ENCODE measurements around the gene GRID2IP. TPM values are rescaled to one million over a fixed set of nuclear protein-coding genes. Genes with fewer than 3 reads are reported as not detected.

Gene GRID2IP
- total and polyA plus RNA-seq, 2 of the 13 experiments (the other 11 are each of a cell fraction or from before 2014, with no cell fraction given): 0.03 TPM; not detected in 1

GRCh38 chr7:6589829-6590644 is 38.8 kb upstream of the GRID2IP start, which contains the start of gene INTS15 (continued):
- TF ChIP-seq, protein P1, sequence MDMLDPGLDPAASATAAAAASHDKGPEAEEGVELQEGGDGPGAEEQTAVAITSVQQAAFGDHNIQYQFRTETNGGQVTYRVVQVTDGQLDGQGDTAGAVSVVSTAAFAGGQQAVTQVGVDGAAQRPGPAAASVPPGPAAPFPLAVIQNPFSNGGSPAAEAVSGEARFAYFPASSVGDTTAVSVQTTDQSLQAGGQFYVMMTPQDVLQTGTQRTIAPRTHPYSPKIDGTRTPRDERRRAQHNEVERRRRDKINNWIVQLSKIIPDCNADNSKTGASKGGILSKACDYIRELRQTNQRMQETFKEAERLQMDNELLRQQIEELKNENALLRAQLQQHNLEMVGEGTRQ (IDR thresholded peaks at IDR 0.05; ENCODE audit: low read depth, low read length): no peak
- TF ChIP-seq, protein P1 (CRISPR knock-in tag; IDR thresholded peaks at IDR 0.05; ENCODE audit: borderline replicate concordance): no peak
- no peak for TF ChIP-seq MTERF4 (CRISPR knock-in tag; IDR thresholded peaks at IDR 0.05)
- TF ChIP-seq, protein P2, sequence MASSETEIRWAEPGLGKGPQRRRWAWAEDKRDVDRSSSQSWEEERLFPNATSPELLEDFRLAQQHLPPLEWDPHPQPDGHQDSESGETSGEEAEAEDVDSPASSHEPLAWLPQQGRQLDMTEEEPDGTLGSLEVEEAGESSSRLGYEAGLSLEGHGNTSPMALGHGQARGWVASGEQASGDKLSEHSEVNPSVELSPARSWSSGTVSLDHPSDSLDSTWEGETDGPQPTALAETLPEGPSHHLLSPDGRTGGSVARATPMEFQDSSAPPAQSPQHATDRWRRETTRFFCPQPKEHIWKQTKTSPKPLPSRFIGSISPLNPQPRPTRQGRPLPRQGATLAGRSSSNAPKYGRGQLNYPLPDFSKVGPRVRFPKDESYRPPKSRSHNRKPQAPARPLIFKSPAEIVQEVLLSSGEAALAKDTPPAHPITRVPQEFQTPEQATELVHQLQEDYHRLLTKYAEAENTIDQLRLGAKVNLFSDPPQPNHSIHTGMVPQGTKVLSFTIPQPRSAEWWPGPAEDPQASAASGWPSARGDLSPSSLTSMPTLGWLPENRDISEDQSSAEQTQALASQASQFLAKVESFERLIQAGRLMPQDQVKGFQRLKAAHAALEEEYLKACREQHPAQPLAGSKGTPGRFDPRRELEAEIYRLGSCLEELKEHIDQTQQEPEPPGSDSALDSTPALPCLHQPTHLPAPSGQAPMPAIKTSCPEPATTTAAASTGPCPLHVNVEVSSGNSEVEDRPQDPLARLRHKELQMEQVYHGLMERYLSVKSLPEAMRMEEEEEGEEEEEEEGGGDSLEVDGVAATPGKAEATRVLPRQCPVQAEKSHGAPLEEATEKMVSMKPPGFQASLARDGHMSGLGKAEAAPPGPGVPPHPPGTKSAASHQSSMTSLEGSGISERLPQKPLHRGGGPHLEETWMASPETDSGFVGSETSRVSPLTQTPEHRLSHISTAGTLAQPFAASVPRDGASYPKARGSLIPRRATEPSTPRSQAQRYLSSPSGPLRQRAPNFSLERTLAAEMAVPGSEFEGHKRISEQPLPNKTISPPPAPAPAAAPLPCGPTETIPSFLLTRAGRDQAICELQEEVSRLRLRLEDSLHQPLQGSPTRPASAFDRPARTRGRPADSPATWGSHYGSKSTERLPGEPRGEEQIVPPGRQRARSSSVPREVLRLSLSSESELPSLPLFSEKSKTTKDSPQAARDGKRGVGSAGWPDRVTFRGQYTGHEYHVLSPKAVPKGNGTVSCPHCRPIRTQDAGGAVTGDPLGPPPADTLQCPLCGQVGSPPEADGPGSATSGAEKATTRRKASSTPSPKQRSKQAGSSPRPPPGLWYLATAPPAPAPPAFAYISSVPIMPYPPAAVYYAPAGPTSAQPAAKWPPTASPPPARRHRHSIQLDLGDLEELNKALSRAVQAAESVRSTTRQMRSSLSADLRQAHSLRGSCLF (CRISPR knock-in tag; IDR thresholded peaks at IDR 0.05; ENCODE audit: borderline replicate concordance): no peak
- TF ChIP-seq, protein P3, sequence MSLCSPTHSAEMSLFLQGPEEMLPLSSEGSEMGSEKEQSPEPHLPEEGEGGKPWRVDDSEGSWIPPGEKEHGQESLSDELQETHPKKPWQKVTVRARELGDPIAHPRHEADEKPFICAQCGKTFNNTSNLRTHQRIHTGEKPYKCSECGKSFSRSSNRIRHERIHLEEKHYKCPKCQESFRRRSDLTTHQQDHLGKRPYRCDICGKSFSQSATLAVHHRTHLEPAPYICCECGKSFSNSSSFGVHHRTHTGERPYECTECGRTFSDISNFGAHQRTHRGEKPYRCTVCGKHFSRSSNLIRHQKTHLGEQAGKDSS (CRISPR knock-in tag; IDR thresholded peaks at IDR 0.05; ENCODE audit: borderline replicate concordance, low read depth): no peak
- TF ChIP-seq, protein P4, sequence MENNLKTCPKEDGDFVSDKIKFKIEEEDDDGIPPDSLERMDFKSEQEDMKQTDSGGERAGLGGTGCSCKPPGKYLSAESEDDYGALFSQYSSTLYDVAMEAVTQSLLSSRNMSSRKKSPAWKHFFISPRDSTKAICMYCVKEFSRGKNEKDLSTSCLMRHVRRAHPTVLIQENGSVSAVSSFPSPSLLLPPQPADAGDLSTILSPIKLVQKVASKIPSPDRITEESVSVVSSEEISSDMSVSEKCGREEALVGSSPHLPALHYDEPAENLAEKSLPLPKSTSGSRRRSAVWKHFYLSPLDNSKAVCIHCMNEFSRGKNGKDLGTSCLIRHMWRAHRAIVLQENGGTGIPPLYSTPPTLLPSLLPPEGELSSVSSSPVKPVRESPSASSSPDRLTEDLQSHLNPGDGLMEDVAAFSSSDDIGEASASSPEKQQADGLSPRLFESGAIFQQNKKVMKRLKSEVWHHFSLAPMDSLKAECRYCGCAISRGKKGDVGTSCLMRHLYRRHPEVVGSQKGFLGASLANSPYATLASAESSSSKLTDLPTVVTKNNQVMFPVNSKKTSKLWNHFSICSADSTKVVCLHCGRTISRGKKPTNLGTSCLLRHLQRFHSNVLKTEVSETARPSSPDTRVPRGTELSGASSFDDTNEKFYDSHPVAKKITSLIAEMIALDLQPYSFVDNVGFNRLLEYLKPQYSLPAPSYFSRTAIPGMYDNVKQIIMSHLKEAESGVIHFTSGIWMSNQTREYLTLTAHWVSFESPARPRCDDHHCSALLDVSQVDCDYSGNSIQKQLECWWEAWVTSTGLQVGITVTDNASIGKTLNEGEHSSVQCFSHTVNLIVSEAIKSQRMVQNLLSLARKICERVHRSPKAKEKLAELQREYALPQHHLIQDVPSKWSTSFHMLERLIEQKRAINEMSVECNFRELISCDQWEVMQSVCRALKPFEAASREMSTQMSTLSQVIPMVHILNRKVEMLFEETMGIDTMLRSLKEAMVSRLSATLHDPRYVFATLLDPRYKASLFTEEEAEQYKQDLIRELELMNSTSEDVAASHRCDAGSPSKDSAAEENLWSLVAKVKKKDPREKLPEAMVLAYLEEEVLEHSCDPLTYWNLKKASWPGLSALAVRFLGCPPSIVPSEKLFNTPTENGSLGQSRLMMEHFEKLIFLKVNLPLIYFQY (CRISPR knock-in tag; IDR thresholded peaks at IDR 0.05; ENCODE audit: borderline replicate concordance): no peak
- TF ChIP-seq FOXM1 (CRISPR knock-in tag; IDR thresholded peaks at IDR 0.05): no peak
- no peak for TF ChIP-seq ZNF432 (CRISPR knock-in tag; IDR thresholded peaks at IDR 0.05; ENCODE audit: borderline replicate concordance)
- TF ChIP-seq ZNF543 (CRISPR knock-in tag; IDR thresholded peaks at IDR 0.05): peak; percentile 20; the same call in 1 of the 2 replicates
- TF ChIP-seq ZBTB4 (CRISPR knock-in tag; IDR thresholded peaks at IDR 0.05; ENCODE audit: borderline replicate concordance): no peak
